OCI-LY1 (cell line): ENCODE results near the gene LRMDA.

Source experiments
- CTCF ChIP-seq: fragments of 200-600 bp; sonication (generic), shearing (Covaris generic); IDR thresholded peaks from 2 replicates; pipeline ENCODE4 v1.5.1; 2017; ENCODE audit warnings: mild to moderate bottlenecking, antibody characterized with exemption, low read length, moderate library complexity, mixed read lengths
- EZH2 ChIP-seq: fragments of 200-600 bp; sonication (generic), shearing (Covaris generic); IDR thresholded peaks from 2 replicates; pipeline ENCODE4 v1.8.0; 2017; ENCODE audit warnings: borderline replicate concordance, mixed run types, mild to moderate bottlenecking, antibody characterized with exemption, low read length, moderate library complexity, mixed read lengths

- no peak for TF ChIP-seq CTCF
- no peak for TF ChIP-seq EZH2
Measured at GRCh38 chr10:75542084-75542483, 110.7 kb downstream of the LRMDA start.
